ENCODE results near the gene HNF4A. TPM values are rescaled to one million over a fixed set of nuclear protein-coding genes. Genes with fewer than 3 reads are reported as not detected.

The HNF4A gene
- total RNA-seq, 6 experiments from 2014 or later, result not detected

- no peaks in the 10 kb centered on the region for H3K4me1 Mint-ChIP-seq (ENCODE audit: low read depth)
- H3K9me3 Mint-ChIP-seq, result no peaks in the 10 kb centered on the region
- H3K36me3 Mint-ChIP-seq (ENCODE audit: low read depth), result no peaks in the 10 kb centered on the region
- H3K4me3 Mint-ChIP-seq, result no peak overlapping the region
- H3K27me3 Mint-ChIP-seq (ENCODE audit: insufficient read depth), result peaks cover 34% of the 10 kb centered on the region
- no peak for DNase-seq
- TF ChIP-seq, protein P1, sequence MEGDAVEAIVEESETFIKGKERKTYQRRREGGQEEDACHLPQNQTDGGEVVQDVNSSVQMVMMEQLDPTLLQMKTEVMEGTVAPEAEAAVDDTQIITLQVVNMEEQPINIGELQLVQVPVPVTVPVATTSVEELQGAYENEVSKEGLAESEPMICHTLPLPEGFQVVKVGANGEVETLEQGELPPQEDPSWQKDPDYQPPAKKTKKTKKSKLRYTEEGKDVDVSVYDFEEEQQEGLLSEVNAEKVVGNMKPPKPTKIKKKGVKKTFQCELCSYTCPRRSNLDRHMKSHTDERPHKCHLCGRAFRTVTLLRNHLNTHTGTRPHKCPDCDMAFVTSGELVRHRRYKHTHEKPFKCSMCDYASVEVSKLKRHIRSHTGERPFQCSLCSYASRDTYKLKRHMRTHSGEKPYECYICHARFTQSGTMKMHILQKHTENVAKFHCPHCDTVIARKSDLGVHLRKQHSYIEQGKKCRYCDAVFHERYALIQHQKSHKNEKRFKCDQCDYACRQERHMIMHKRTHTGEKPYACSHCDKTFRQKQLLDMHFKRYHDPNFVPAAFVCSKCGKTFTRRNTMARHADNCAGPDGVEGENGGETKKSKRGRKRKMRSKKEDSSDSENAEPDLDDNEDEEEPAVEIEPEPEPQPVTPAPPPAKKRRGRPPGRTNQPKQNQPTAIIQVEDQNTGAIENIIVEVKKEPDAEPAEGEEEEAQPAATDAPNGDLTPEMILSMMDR (IDR thresholded peaks at IDR 0.05), result no peak
- H3K27ac Mint-ChIP-seq, result no peak overlapping the region
Observed at GRCh38 chr20:44435630-44436335, 80.3 kb downstream of the HNF4A start.

DNA sequence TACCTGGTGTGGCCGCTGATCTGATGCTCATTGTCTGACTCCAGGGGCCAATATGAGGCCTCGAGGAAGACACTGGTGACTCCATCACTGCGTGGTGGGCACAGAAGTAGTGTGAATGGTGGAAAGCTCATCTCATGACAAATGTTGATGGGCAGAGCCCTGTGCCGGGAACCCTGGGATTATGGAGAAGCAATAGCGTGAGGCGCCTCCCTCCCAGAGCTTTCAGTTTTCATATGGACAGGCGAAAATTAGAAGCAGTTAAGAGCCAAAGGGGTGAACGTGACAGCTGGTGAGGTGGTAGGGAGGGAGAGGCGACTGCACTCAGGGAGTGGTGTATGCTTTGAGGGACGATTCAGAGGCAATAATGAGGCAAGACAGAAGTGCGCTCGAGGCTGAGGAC is 80.9 kb downstream of the HNF4A start:
- Mint-ChIP-seq H3K9me3 (no peaks in the 10 kb centered on the region), H3K27ac (no peak overlapping the region), H3K36me3 (ENCODE audit: low read depth) (no peaks in the 10 kb centered on the region), H3K27me3 (ENCODE audit: insufficient read depth) (peaks cover 30% of the 10 kb centered on the region), H3K4me1 (ENCODE audit: low read depth) (no peaks in the 10 kb centered on the region), H3K4me3 (no peak overlapping the region)
- TF ChIP-seq, protein P1 (IDR thresholded peaks at IDR 0.05), result no peak
- no peak for DNase-seq

DNA sequence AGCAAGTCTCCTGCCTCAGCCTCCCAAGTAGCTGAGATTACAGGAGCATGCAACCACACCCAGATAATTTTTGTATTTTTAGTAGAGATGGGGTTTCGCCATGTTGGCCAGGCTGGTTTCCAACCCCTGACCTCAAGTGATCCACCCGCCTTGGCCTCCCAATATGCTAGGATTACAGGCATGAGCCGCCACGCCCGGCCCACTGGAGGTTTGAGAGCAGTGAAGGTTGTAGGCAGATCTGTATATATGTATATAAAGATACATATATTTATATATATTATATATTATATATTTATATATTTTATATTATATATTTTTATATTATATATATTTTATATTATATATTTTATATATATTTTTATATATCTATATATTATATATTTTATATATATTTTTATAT is 82.0 kb downstream of the HNF4A start:
- TF ChIP-seq, protein P1 (IDR thresholded peaks at IDR 0.05), result no peak
- no peak overlapping the region for H3K4me3 Mint-ChIP-seq

DNA sequence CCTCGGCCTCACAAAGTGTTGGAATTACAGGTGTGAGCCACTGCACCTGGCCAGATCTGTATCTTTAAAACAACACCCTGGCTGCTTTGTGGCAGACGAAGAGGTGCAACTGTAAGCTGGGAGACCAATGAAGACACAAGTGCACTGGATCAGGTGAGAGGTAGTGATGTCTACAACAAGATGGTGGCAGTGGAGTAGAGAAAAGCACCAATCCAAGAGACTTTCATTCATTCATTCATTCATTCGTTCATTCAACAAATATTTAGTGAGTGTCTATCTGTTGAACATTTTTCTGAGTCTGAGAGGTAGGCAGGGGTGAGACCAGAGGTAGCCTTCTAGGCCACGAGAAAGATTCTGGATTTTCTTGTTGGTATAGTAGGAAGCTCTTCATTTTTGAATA is 83.3 kb downstream of the HNF4A start:
- H3K27me3 Mint-ChIP-seq (ENCODE audit: insufficient read depth), result peaks cover 30% of the 10 kb centered on the region
- no peak overlapping the region for H3K27ac Mint-ChIP-seq
- no peaks in the 10 kb centered on the region for H3K9me3 Mint-ChIP-seq
- H3K4me3 Mint-ChIP-seq, result no peak overlapping the region
- no peak for DNase-seq
- H3K4me1 Mint-ChIP-seq (ENCODE audit: low read depth), result no peaks in the 10 kb centered on the region
- H3K36me3 Mint-ChIP-seq (ENCODE audit: low read depth), result no peaks in the 10 kb centered on the region
- TF ChIP-seq, protein P1 (IDR thresholded peaks at IDR 0.05), result no peak

More for the DNA sequence above, 82.0 kb downstream of the HNF4A start:
- H3K27ac Mint-ChIP-seq, result no peak overlapping the region
- peaks cover 23% of the 10 kb centered on the region for H3K27me3 Mint-ChIP-seq (ENCODE audit: insufficient read depth)
- H3K36me3 Mint-ChIP-seq (ENCODE audit: low read depth), result no peaks in the 10 kb centered on the region
- no peak for DNase-seq
- H3K4me1 Mint-ChIP-seq (ENCODE audit: low read depth), result no peaks in the 10 kb centered on the region
- no peaks in the 10 kb centered on the region for H3K9me3 Mint-ChIP-seq

DNA sequence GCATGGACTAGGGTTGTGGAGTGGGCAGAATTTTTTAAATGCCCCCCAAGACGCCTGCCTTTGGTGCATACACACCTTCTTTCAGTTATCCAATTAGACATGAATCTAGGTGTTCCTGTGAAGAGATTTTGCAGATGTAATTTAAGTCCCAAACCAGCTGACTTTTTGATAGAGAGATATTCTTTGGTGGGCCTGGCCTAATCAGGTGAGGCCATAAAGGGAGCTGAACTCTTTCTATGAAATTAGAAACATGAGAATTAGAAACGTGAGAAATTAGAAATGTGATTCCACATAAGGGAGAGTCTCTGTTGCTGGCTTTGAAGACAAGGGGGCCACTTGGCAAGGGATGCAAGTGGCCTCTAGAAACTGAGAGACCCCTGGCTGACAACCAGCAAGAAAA is 83.8 kb downstream of the HNF4A start:
- H3K27me3 Mint-ChIP-seq (ENCODE audit: insufficient read depth), result peaks cover 29% of the 10 kb centered on the region
- H3K27ac Mint-ChIP-seq, result no peak overlapping the region
- no peaks in the 10 kb centered on the region for H3K36me3 Mint-ChIP-seq (ENCODE audit: low read depth)
- no peak overlapping the region for H3K4me3 Mint-ChIP-seq
- DNase-seq, result no peak
- no peaks in the 10 kb centered on the region for H3K4me1 Mint-ChIP-seq (ENCODE audit: low read depth)
- H3K9me3 Mint-ChIP-seq, result no peaks in the 10 kb centered on the region
- TF ChIP-seq, protein P1 (IDR thresholded peaks at IDR 0.05), result no peak
